Epithelial cell of proximal tubule (primary cell): Measurements from ENCODE around the gene ZNF485. TPM values are rescaled to one million over a fixed set of nuclear protein-coding genes. Genes with fewer than 3 reads are reported as not detected.
A peak's percentile ranks its signal among the peaks of the same experiment; 100 is the strongest.

Source experiments
- DNase-seq: peaks from one replicate; pipeline ENCODE4 v3.0.0-alpha.2; 2011; ENCODE audit warnings: low read depth
- H3K4me3 ChIP-seq: 2 replicates; pipeline ENCODE4 v1.5.1; 2011; ENCODE audit warnings: low read depth, mild to moderate bottlenecking, low read length
- CTCF ChIP-seq: conservative IDR thresholded peaks from 2 replicates; pipeline ENCODE4 v1.5.1; 2012; ENCODE audit warnings: low read depth, mild to moderate bottlenecking, low read length
- total RNA-seq: library from RNA; depleted of rRNA; stranded (reverse); fragments of >200 nt; gene quantifications from 2 replicates; pipeline ENCODE4 v1.2.3, GENCODE V29; 2015

ZNF485 gene
- total RNA-seq, 1 donor from 2014 or later = 5.0 TPM

- peak; percentile 57 for TF ChIP-seq CTCF
- no peak for DNase-seq
- H3K4me3 ChIP-seq = peak overlapping the region; percentile 39
Measured at GRCh38 chr10:43667317-43667731, 61.1 kb downstream of the ZNF485 start.

Other genes starting within 250 kb of the ZNF485 start
- not detected in 2 replicates for gene FXYD4, start 234.8 kb upstream of the ZNF485 start, total RNA-seq
- gene HNRNPF, start 197.3 kb upstream of the ZNF485 start, total RNA-seq = 207 and 359 TPM in 2 replicates
- gene ZNF487, start 169.3 kb upstream of the ZNF485 start, total RNA-seq = 0.81 and 2.2 TPM in 2 replicates
- gene ZNF239, start 31.8 kb upstream of the ZNF485 start, total RNA-seq = 4.4 and 8.5 TPM in 2 replicates
- 25.8 and 32.1 TPM in 2 replicates for gene ZNF32, start 42.4 kb downstream of the ZNF485 start, total RNA-seq